Mesenchymal stem cell (in vitro differentiated cells and primary cell): ENCODE data around the gene RAC3.
"Not testable (repeated sequence)": the region's sequence is repeated elsewhere in the genome, so short reads cannot be mapped to it uniquely, and the experiment has no call there.

ENCODE experiments used
- DNase-seq: peaks from one replicate; pipeline ENCODE4 v3.0.0-alpha.2; 2013
- H2AFZ ChIP-seq: one replicate; pipeline ENCODE4 v1.6.1; 2013; ENCODE audit warnings: low read depth, mild to moderate bottlenecking, control low read depth, inconsistent platforms, low read length, moderate library complexity
- H2AK5ac ChIP-seq: 2 replicates; pipeline ENCODE4 v1.6.1; 2013; ENCODE audit warnings: low read length, moderate library complexity, mild to moderate bottlenecking, inconsistent platforms; ENCODE audit not compliant: severe bottlenecking
- H2BK120ac ChIP-seq: one replicate; pipeline ENCODE4 v1.6.1; 2013; ENCODE audit warnings: low read depth, mild to moderate bottlenecking, inconsistent platforms, low read length, moderate library complexity
- H2BK12ac ChIP-seq, 2 experiments: one replicate each; pipeline ENCODE4 v1.6.1; 2013; ENCODE audit warnings: inconsistent platforms in 2 of 2, low read length in 2 of 2, mild to moderate bottlenecking in 2 of 2, moderate library complexity in 2 of 2, control low read depth in 1 of 2
- H2BK15ac ChIP-seq: one replicate; pipeline ENCODE4 v1.6.1; 2013; ENCODE audit warnings: mild to moderate bottlenecking, low read depth, inconsistent platforms; ENCODE audit not compliant: poor library complexity, severe bottlenecking
- H2BK5ac ChIP-seq: 2 replicates; pipeline ENCODE4 v1.6.1; 2013; ENCODE audit warnings: low read depth, mild to moderate bottlenecking, low read length, control low read depth, inconsistent platforms; ENCODE audit not compliant: poor library complexity, severe bottlenecking
- H3K14ac ChIP-seq, 2 experiments: one replicate each; pipeline ENCODE4 v1.6.1; 2013; ENCODE audit warnings: inconsistent platforms in 2 of 2, low read length in 2 of 2, control low read depth in 1 of 2, mild to moderate bottlenecking in 1 of 2, moderate library complexity in 1 of 2
- H3K18ac ChIP-seq, 2 experiments: one replicate each; pipeline ENCODE4 v1.6.1; 2013; ENCODE audit warnings: inconsistent platforms in 2 of 2, low read length in 2 of 2, control low read depth in 1 of 2, low read depth in 1 of 2, mild to moderate bottlenecking in 1 of 2
- H3K23ac ChIP-seq, 2 experiments: one replicate each; pipeline ENCODE4 v1.6.1; 2013; ENCODE audit warnings: inconsistent platforms in 2 of 2, low read length in 2 of 2, mild to moderate bottlenecking in 2 of 2, moderate library complexity in 2 of 2, control low read depth in 1 of 2
- H3K27ac ChIP-seq: 2 replicates; pipeline ENCODE4 v1.5.1; 2013; ENCODE audit warnings: mild to moderate bottlenecking, moderate library complexity, low read length, control low read depth, inconsistent platforms; ENCODE audit not compliant: poor library complexity, severe bottlenecking
- H3K27me3 ChIP-seq, 2 experiments: 2 replicates each; pipeline versions ENCODE4 v1.6.1 to v1.7.0; 2013; ENCODE audit warnings: low read length in 2 of 2, mild to moderate bottlenecking in 2 of 2, moderate library complexity in 2 of 2, control low read depth in 1 of 2, inconsistent platforms in 1 of 2; ENCODE audit not compliant: control insufficient read depth in 1 of 2, insufficient read depth in 1 of 2
- H3K36me3 ChIP-seq, 2 experiments: 2 replicates each; pipeline versions ENCODE4 v1.6.1 to v1.7.0; 2013; ENCODE audit warnings: low read length in 2 of 2, control low read depth in 1 of 2, inconsistent platforms in 1 of 2, low read depth in 1 of 2, mild to moderate bottlenecking in 1 of 2; ENCODE audit not compliant: insufficient read depth in 2 of 2, control insufficient read depth in 1 of 2
- H3K4ac ChIP-seq, 2 experiments: one replicate each; pipeline ENCODE4 v1.6.1; 2013; ENCODE audit warnings: inconsistent platforms in 2 of 2, low read length in 2 of 2, mild to moderate bottlenecking in 2 of 2, moderate library complexity in 2 of 2, control low read depth in 1 of 2, low read depth in 1 of 2
- H3K4me1 ChIP-seq: 2 replicates; pipeline ENCODE4 v1.6.1; 2013; ENCODE audit warnings: low read depth, low read length, control low read depth; ENCODE audit not compliant: control insufficient read depth, insufficient read depth
- H3K4me2 ChIP-seq: 2 replicates; pipeline ENCODE4 v1.6.1; 2013; ENCODE audit warnings: low read length, mild to moderate bottlenecking, inconsistent platforms; ENCODE audit not compliant: poor library complexity, severe bottlenecking
- H3K4me3 ChIP-seq, 2 experiments: 2 replicates each; pipeline versions ENCODE4 v1.5.1 to v1.7.0; 2013; ENCODE audit warnings: low read length in 2 of 2, mild to moderate bottlenecking in 2 of 2, control low read depth in 1 of 2, low read depth in 1 of 2; ENCODE audit not compliant: insufficient read depth in 1 of 2
- H3K79me1 ChIP-seq: replicated peaks from 2 replicates; pipeline ENCODE4 v1.6.1; 2013; ENCODE audit warnings: mild to moderate bottlenecking, control low read depth, low read length, inconsistent platforms; ENCODE audit not compliant: poor library complexity, severe bottlenecking
- H3K9ac ChIP-seq: 2 replicates; pipeline ENCODE4 v1.7.0; 2013; ENCODE audit warnings: mild to moderate bottlenecking, low read length, moderate library complexity
- H3K9me3 ChIP-seq: 2 replicates; pipeline ENCODE4 v1.7.0; 2013; ENCODE audit warnings: mild to moderate bottlenecking, low read length; ENCODE audit not compliant: control insufficient read depth
- H4K8ac ChIP-seq: one replicate; pipeline ENCODE4 v1.6.1; 2013; ENCODE audit warnings: inconsistent platforms, mild to moderate bottlenecking, low read length, moderate library complexity
- H4K91ac ChIP-seq: one replicate; pipeline ENCODE4 v1.6.1; 2013; ENCODE audit warnings: mild to moderate bottlenecking, low read length, inconsistent platforms
- WGBS: methylation state at CpG from one replicate; pipeline ENCODE4 v1.1.7; 2013; ENCODE audit warnings: mixed read lengths; 5-methylcytosine and 5-hydroxymethylcytosine counted together

The RAC3 gene

DNA sequence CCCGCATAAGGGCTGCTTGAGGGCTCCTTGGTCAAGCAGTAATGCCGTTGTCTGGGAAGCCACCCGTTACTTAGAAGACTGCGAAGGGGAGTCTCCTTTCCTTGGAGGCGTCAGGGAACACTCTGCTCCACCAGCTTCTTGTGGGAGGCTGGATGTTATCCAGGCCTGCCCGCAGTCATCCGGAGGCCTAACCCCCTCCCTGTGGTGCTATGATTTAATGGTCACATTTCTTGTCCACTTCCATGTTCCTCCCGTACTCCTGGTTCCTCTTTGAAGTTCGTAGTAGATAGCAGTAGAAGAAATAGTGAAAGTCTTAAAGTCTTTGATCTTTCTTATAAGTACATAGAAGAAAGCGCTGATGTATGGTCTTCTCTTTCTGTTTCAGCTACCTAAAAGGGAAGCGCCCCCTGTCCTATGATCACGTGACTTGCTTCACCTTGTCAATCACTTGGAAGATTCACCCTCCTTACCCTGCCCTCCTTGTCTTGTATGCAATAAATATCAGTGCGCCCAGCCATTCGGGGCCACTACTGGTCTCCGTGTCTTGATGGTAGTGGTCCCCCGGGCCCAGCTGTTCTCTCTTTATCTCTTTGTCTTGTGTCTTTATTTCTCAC lies 7.4 kb downstream of the RAC3 start:
- H3K9me3 ChIP-seq, H2AK5ac ChIP-seq, H4K8ac ChIP-seq, H3K9ac ChIP-seq, H3K18ac ChIP-seq, H3K79me1 ChIP-seq, H3K27me3 ChIP-seq, H3K14ac ChIP-seq, H3K4me2 ChIP-seq, DNase-seq, H3K27ac ChIP-seq, H3K23ac ChIP-seq, H4K91ac ChIP-seq, H2BK12ac ChIP-seq, H2BK120ac ChIP-seq, H2AFZ ChIP-seq, H3K4ac ChIP-seq, H2BK15ac ChIP-seq, H2BK5ac ChIP-seq, H3K4me3 ChIP-seq: not testable (repeated sequence)
- Histone ChIP-seq H3K4me1 (peaks cover 16% of the 10 kb centered on the region), H3K36me3 (peaks cover 0 to 13% of the 10 kb centered on the region in 2 experiments)
- WGBS = 95% methylated on average over 15 of the region's 16 CpGs

DNA sequence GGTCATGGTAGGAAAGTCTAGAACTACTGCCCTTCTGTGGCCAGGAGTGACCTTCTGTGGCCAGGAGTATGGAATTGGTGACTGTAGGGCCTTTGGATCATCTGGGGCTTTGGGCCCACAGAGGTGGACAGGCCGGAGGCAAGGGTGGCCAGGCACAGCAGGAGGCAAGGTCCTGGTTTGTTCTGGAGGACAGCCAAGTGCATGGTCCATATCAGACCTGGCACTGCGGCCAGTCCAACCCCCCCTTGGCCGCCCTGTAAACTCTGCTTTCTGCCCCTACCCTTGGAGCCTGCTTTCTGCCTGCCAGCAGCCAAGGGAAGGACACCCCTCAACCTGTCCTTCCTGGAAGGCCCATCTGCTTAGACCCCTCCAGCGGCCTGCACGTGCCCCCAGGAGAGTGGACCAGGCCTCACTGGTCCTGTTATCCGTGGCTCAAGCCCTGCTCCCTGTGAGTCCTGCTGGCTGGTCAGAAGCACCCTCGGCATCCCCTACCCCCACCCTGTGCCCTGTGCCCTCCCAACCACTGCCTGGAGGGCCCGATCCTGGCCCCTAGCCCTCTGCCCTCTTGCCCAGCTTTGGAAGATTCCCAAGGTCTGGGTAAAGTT lies 8.3 kb downstream of the RAC3 start:
- Histone ChIP-seq H3K9me3 (no peaks in the 10 kb centered on the region), H3K18ac (no peak overlapping the region), H2AK5ac (no peak overlapping the region), H4K91ac (no peak overlapping the region), H3K79me1 (peaks cover 10% of the 10 kb centered on the region), H3K9ac (no peak overlapping the region), H2BK12ac (no peak overlapping the region), H3K27me3 (no peaks in the 10 kb centered on the region), H3K36me3 (peaks cover 0 to 8% of the 10 kb centered on the region in 2 experiments), H3K23ac (no peak overlapping the region), H3K4ac (no peak overlapping the region), H2BK120ac (no peak overlapping the region), H3K27ac (no peak overlapping the region), H3K4me1 (peaks cover 16% of the 10 kb centered on the region), H4K8ac (no peak overlapping the region), H3K4me2 (no peak overlapping the region), H2BK15ac (no peak overlapping the region), H2BK5ac (no peak overlapping the region), H2AFZ (no peak overlapping the region), H3K14ac (peak overlapping the region in 1 of 2 experiments; percentile 23), H3K4me3 (no peak overlapping the region)
- 92% methylated on average over 8 of the region's 8 CpGs for WGBS
- DNase-seq = no peak

DNA sequence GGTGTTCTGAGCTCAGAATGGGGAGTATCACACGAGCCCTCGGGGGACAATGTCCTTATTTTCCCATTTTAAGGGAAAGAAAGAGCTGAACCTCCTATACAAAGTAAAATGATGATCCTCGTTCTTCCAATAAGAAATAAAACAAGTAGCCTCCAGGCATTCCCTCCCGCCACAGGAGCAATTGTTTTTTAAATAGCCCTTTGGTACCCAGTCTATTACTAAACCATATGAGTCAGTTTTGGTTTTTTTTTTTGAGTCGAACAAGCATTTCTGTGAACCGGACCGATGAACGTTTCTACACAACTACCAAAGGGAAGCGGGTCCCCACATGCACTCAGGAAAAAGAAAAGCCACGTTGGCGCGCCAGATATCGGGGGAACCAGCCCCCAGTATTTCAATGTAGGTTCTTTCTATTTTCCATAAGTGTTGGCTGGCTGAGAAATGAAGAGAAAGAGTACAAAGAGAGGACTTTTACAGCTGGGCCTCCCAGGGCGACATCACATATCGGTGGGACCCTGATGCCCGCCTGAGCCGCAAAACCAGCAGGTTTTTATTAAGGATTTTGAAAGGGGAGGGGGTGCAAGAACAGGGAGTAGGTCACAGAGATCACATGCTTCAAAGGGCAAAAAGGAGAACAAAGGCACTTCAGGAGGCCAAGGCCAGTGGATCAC lies 9.8 kb downstream of the RAC3 start:
- no peak overlapping the region for H2BK15ac ChIP-seq
- no peak overlapping the region for H3K4ac ChIP-seq
- H3K4me1 ChIP-seq = peaks cover 9% of the 10 kb centered on the region
- H2AFZ ChIP-seq = no peak overlapping the region
- no peak overlapping the region for H2BK120ac ChIP-seq
- no peak overlapping the region for H3K4me2 ChIP-seq
- H3K27ac ChIP-seq = no peak overlapping the region
- H3K79me1 ChIP-seq = peaks cover 3% of the 10 kb centered on the region
- H3K9me3 ChIP-seq = no peaks in the 10 kb centered on the region
- no peak overlapping the region for H3K18ac ChIP-seq
- H3K14ac ChIP-seq = no peak overlapping the region
- H2BK12ac ChIP-seq = no peak overlapping the region
- H3K27me3 ChIP-seq = no peaks in the 10 kb centered on the region
- no peak overlapping the region for H3K23ac ChIP-seq
- H4K8ac ChIP-seq = no peak overlapping the region
- WGBS = 88% methylated on average over 17 of the region's 17 CpGs
- no peak overlapping the region for H3K4me3 ChIP-seq
- peaks cover 0 to 4% of the 10 kb centered on the region in 2 experiments for H3K36me3 ChIP-seq
- no peak overlapping the region for H3K9ac ChIP-seq
- H2AK5ac ChIP-seq = no peak overlapping the region
- DNase-seq = no peak
- no peak overlapping the region for H4K91ac ChIP-seq
- no peak overlapping the region for H2BK5ac ChIP-seq

DNA sequence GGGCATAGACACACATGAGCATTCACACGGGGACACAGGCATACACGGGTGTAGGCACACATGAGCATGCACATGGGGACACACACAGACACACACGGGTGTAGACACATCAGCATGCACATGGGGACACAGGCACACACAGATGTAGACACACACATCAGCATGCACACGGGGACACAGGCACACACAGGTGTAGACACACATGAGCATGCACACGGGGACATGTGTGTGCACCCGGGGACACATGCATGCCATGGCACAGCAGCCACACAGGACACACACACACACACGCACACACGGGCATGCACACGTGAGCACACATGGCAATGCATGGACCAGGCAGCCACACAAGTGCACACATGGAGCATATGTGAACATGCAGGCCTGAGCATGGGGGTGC lies 11.2 kb downstream of the RAC3 start:
- WGBS = 89% methylated on average over 9 of the region's 9 CpGs
- Histone ChIP-seq H2BK15ac (no peak overlapping the region), H3K4me1 (peaks cover 7% of the 10 kb centered on the region), H2BK120ac (no peak overlapping the region), H4K91ac (peak overlapping the region; percentile 0), H3K27me3 (no peaks in the 10 kb centered on the region), H3K4ac (no peak overlapping the region), H3K79me1 (no peaks in the 10 kb centered on the region), H4K8ac (no peak overlapping the region), H3K4me2 (no peak overlapping the region), H3K9me3 (no peaks in the 10 kb centered on the region), H3K14ac (peak overlapping the region in 1 of 2 experiments; percentile 12), H2BK5ac (no peak overlapping the region), H3K27ac (no peak overlapping the region), H3K23ac (no peak overlapping the region), H3K36me3 (peaks cover 12 to 18% of the 10 kb centered on the region in 2 experiments), H2AFZ (no peak overlapping the region), H3K4me3 (no peak overlapping the region), H2AK5ac (no peak overlapping the region), H3K9ac (no peak overlapping the region), H3K18ac (no peak overlapping the region), H2BK12ac (no peak overlapping the region)
- no peak for DNase-seq
